ENCODE data around the gene TRIP10.

DNA sequence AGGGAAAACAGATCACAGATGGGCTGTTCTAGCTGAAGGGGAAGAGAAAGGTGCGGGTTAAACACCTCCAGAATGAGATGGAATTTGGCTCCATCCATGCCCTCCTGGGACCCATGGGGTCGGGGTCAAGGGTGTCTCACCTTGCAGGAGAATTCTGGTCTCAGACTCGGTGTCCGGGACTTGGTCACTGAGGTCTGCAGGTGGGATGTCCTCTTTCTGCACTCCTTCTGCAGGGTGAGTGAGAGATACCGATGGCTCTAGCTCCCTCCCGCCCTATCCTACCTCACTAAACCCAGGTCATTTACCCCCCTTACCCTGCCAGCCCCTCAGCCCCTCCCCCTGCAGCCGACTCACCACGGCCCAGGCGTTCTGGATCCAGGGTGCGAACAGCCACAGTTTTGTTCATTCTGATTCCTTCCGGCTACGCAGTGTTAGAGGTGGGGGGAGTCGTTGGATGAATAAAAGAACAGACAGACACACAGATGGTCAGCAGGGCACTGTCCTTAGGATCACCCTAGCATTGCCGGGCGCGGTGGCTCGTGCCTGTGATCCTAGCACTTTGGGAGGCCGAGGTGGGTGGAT lies 43.1 kb upstream of the TRIP10 start:
- TF ChIP-seq, protein P1, sequence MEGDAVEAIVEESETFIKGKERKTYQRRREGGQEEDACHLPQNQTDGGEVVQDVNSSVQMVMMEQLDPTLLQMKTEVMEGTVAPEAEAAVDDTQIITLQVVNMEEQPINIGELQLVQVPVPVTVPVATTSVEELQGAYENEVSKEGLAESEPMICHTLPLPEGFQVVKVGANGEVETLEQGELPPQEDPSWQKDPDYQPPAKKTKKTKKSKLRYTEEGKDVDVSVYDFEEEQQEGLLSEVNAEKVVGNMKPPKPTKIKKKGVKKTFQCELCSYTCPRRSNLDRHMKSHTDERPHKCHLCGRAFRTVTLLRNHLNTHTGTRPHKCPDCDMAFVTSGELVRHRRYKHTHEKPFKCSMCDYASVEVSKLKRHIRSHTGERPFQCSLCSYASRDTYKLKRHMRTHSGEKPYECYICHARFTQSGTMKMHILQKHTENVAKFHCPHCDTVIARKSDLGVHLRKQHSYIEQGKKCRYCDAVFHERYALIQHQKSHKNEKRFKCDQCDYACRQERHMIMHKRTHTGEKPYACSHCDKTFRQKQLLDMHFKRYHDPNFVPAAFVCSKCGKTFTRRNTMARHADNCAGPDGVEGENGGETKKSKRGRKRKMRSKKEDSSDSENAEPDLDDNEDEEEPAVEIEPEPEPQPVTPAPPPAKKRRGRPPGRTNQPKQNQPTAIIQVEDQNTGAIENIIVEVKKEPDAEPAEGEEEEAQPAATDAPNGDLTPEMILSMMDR (conservative IDR thresholded peaks at IDR 0.05; ENCODE audit: low read length), result no peak
- no peak for TF ChIP-seq EZH2phosphoT487 (IDR thresholded peaks at IDR 0.05; ENCODE audit: borderline replicate concordance)
